Measurements from ENCODE around the gene KLHL17.

- TF ChIP-seq CTCF (conservative IDR thresholded peaks at IDR 0.05; ENCODE audit: low read depth, low read length) (no peak), EZH2 (IDR thresholded peaks at IDR 0.05; ENCODE audit: low read length, unreplicated experiment) (no peak), EZH2phosphoT487 (IDR thresholded peaks at IDR 0.05; ENCODE audit: borderline replicate concordance, low read length) (no peak)
These were observed 43.4 kb downstream of the KLHL17 start for GRCh38 chr1:1003618-1004419.

All from PC-3 (cell line).